H9 (cell line): ENCODE results near the gene CRYGN. TPM values are rescaled to one million over a fixed set of nuclear protein-coding genes. Genes with fewer than 3 reads are reported as not detected.

Experiments used
- DNase-seq: peaks from one replicate; pipeline ENCODE4 v3.0.0-alpha.2; 2017
- H2AFZ ChIP-seq: one replicate; pipeline ENCODE4 v1.6.1; 2013; ENCODE audit warnings: mild to moderate bottlenecking, low read length, control low read depth, moderate library complexity
- H2AK5ac ChIP-seq: 2 replicates; pipeline ENCODE4 v1.6.1; 2013; ENCODE audit warnings: low read length, control low read depth, mixed read lengths; ENCODE audit not compliant: insufficient read length
- H2BK120ac ChIP-seq: one replicate; pipeline ENCODE4 v1.6.1; 2013; ENCODE audit warnings: low read depth, mild to moderate bottlenecking, low read length, control low read depth, inconsistent platforms; ENCODE audit not compliant: poor library complexity, severe bottlenecking
- H2BK12ac ChIP-seq: 2 replicates; pipeline ENCODE4 v1.6.1; 2013; ENCODE audit warnings: low read length, control low read depth, mixed read lengths, low read depth; ENCODE audit not compliant: insufficient read length
- H2BK15ac ChIP-seq: 2 replicates; pipeline ENCODE4 v1.6.1; 2013; ENCODE audit warnings: low read depth, low read length, control low read depth
- H2BK20ac ChIP-seq: one replicate; pipeline ENCODE4 v1.6.1; 2013; ENCODE audit warnings: low read depth, mild to moderate bottlenecking, low read length, control low read depth, inconsistent platforms; ENCODE audit not compliant: poor library complexity, severe bottlenecking
- H2BK5ac ChIP-seq: 2 replicates; pipeline ENCODE4 v1.6.1; 2013; ENCODE audit warnings: low read length, control low read depth, mixed read lengths; ENCODE audit not compliant: insufficient read length
- H3K14ac ChIP-seq: 2 replicates; pipeline ENCODE4 v1.6.1; 2013; ENCODE audit warnings: low read length, control low read depth; ENCODE audit not compliant: insufficient read depth
- H3K18ac ChIP-seq: 2 replicates; pipeline ENCODE4 v1.6.1; 2013; ENCODE audit warnings: low read depth, mild to moderate bottlenecking, mixed read lengths, low read length, control low read depth; ENCODE audit not compliant: insufficient read length
- H3K23ac ChIP-seq: 2 replicates; pipeline ENCODE4 v1.6.1; 2013; ENCODE audit warnings: low read length, control low read depth, mixed read lengths, low read depth; ENCODE audit not compliant: insufficient read length
- H3K23me2 ChIP-seq: 2 replicates; pipeline ENCODE4 v1.6.1; 2013; ENCODE audit warnings: low read depth, mild to moderate bottlenecking, mixed read lengths, low read length, control low read depth; ENCODE audit not compliant: insufficient read length, poor library complexity, severe bottlenecking
- H3K27ac ChIP-seq: 2 replicates; pipeline ENCODE4 v1.5.1; 2013; ENCODE audit warnings: low read length, control low read depth, mixed read lengths, low read depth; ENCODE audit not compliant: insufficient read length
- H3K27me3 ChIP-seq: 2 replicates; pipeline ENCODE4 v1.6.1; 2013; ENCODE audit warnings: low read length, control low read depth, inconsistent platforms; ENCODE audit not compliant: insufficient read depth
- H3K4ac ChIP-seq: 2 replicates; pipeline ENCODE4 v1.6.1; 2013; ENCODE audit warnings: low read depth, mild to moderate bottlenecking, control low read depth, inconsistent platforms, low read length, moderate library complexity
- H3K4me1 ChIP-seq: 2 replicates; pipeline ENCODE4 v1.6.1; 2013; ENCODE audit warnings: low read length, control low read depth, inconsistent platforms; ENCODE audit not compliant: insufficient read depth
- H3K4me2 ChIP-seq: 2 replicates; pipeline ENCODE4 v1.6.1; 2013; ENCODE audit warnings: low read length, control low read depth, mixed read lengths; ENCODE audit not compliant: insufficient read length, insufficient read depth
- H3K56ac ChIP-seq: 2 replicates; pipeline ENCODE4 v1.6.1; 2013; ENCODE audit warnings: low read depth, mild to moderate bottlenecking, mixed read lengths, low read length, control low read depth; ENCODE audit not compliant: insufficient read length
- H3K79me1 ChIP-seq: 2 replicates; pipeline ENCODE4 v1.6.1; 2013; ENCODE audit warnings: low read depth, mild to moderate bottlenecking, moderate library complexity, low read length, control low read depth, inconsistent platforms; ENCODE audit not compliant: insufficient read depth, poor library complexity, severe bottlenecking
- H3K79me2 ChIP-seq: 2 replicates; pipeline ENCODE4 v1.6.1; 2013; ENCODE audit warnings: low read length, control low read depth, inconsistent platforms; ENCODE audit not compliant: insufficient read depth
- H3K9ac ChIP-seq: 2 replicates; pipeline ENCODE4 v1.6.1; 2013; ENCODE audit warnings: low read length, control low read depth, mixed read lengths; ENCODE audit not compliant: insufficient read length; ENCODE audit errors: extremely low read depth
- H3K9me3 ChIP-seq: one replicate; pipeline ENCODE4 v1.6.1; 2013; ENCODE audit warnings: low read depth, low read length, inconsistent platforms; ENCODE audit not compliant: control insufficient read depth
- H3T11ph ChIP-seq: one replicate; pipeline ENCODE4 v1.6.1; 2013; ENCODE audit warnings: mild to moderate bottlenecking, low read length, control low read depth, inconsistent platforms
- H4K20me1 ChIP-seq: one replicate; pipeline ENCODE4 v1.6.1; 2013; ENCODE audit not compliant: control insufficient read depth, insufficient read length, insufficient read depth
- H4K5ac ChIP-seq: 2 replicates; pipeline ENCODE4 v1.6.1; 2013; ENCODE audit warnings: low read depth, mild to moderate bottlenecking, mixed read lengths, low read length, control low read depth; ENCODE audit not compliant: insufficient read length
- H4K8ac ChIP-seq: replicated peaks from 2 replicates; pipeline ENCODE4 v1.6.1; 2013; ENCODE audit warnings: low read length, control low read depth, mixed read lengths, low read depth; ENCODE audit not compliant: insufficient read length
- H4K91ac ChIP-seq: 2 replicates; pipeline ENCODE4 v1.6.1; 2013; ENCODE audit warnings: low read depth, mild to moderate bottlenecking, moderate library complexity, mixed read lengths, low read length, control low read depth; ENCODE audit not compliant: insufficient read length
- H3K27ac Mint-ChIP-seq, 3 experiments: 2 replicates in 2 of 3; 3 replicates in 1 of 3; pipeline ENCODE4 v1.8.0; 2020 to 2021; ENCODE audit warnings: mixed read lengths in 3 of 3, mild to moderate bottlenecking in 1 of 3, moderate library complexity in 1 of 3
- H3K27me3 Mint-ChIP-seq: 2 replicates; pipeline ENCODE4 v1.8.0; 2021; ENCODE audit warnings: low read depth, mild to moderate bottlenecking, moderate library complexity, mixed read lengths
- H3K36me3 Mint-ChIP-seq, 3 experiments: 2 replicates in 2 of 3; 3 replicates in 1 of 3; pipeline ENCODE4 v1.8.0; 2020 to 2021; ENCODE audit warnings: low read depth in 3 of 3, mixed read lengths in 3 of 3; ENCODE audit not compliant: insufficient read depth in 1 of 3
- H3K4me1 Mint-ChIP-seq, 2 experiments: 2 replicates each; pipeline ENCODE4 v1.8.0; 2020; ENCODE audit warnings: mixed read lengths in 2 of 2
- H3K4me3 Mint-ChIP-seq, 2 experiments: 2 replicates in 1 of 2; 3 replicates in 1 of 2; pipeline ENCODE4 v1.8.0; 2020 to 2021; ENCODE audit warnings: mild to moderate bottlenecking in 2 of 2, mixed read lengths in 2 of 2, moderate library complexity in 1 of 2
- H3K9me3 Mint-ChIP-seq, 2 experiments: 2 replicates in 1 of 2; 3 replicates in 1 of 2; pipeline ENCODE4 v1.8.0; 2020; ENCODE audit warnings: mild to moderate bottlenecking in 2 of 2, mixed read lengths in 2 of 2, moderate library complexity in 1 of 2
- CTCF ChIP-seq: fragments of 200-600 bp; sonication (generic); conservative IDR thresholded peaks from 3 replicates; pipeline ENCODE4 v1.8.0; 2021; ENCODE audit warnings: antibody characterized with exemption, mild to moderate bottlenecking
- WGBS: extraction: QIAGEN DNeasy Blood & Tissue Kit; methylation state at CpG from one replicate; pipeline ENCODE4 v1.1.7; 2013; ENCODE audit warnings: missing lambda C conversion rate, low lambda C conversion rate, mixed read lengths; ENCODE audit not compliant: insufficient read length; ENCODE audit errors: extremely low coverage; 5-methylcytosine and 5-hydroxymethylcytosine counted together
- total RNA-seq: library from RNA; stranded (reverse); gene quantifications from 2 replicates; pipeline ENCODE4 v1.2.1, GENCODE V29; 2021

Gene CRYGN
- total RNA-seq, 1 experiment from 2014 or later: 1.8 TPM

GRCh38 chr7:151451626-151452571 lies 12.0 kb upstream of the CRYGN start:
- Histone ChIP-seq H4K5ac (no peak overlapping the region), H2BK120ac (no peak overlapping the region), H4K8ac (no peak overlapping the region), H3K4ac (no peak overlapping the region), H3T11ph (no peak overlapping the region), H2BK20ac (no peak overlapping the region), H2AFZ (no peak overlapping the region), H4K20me1 (no peaks in the 10 kb centered on the region), H3K27me3 (no peaks in the 10 kb centered on the region; the same call in 1 of the 2 replicates), H3K79me1 (no peaks in the 10 kb centered on the region), H4K91ac (no peak overlapping the region), H2BK5ac (no peak overlapping the region), H3K9me3 (no peaks in the 10 kb centered on the region), H3K4me2 (no peak overlapping the region), H3K9ac (no peak overlapping the region), H3K14ac (no peak overlapping the region), H3K27ac (no peak overlapping the region), H2BK15ac (no peak overlapping the region), H3K18ac (no peak overlapping the region), H3K23me2 (peaks cover 8% of the 10 kb centered on the region), H3K56ac (no peak overlapping the region), H3K23ac (no peak overlapping the region), H3K79me2 (no peaks in the 10 kb centered on the region), H3K4me1 (peaks cover 8% of the 10 kb centered on the region; the same call in 1 of the 2 replicates), H2BK12ac (no peak overlapping the region), H2AK5ac (no peak overlapping the region)
- peak; percentile 25 for DNase-seq
- H3K27ac Mint-ChIP-seq: peak overlapping the region in 1 of 3 experiments; percentile 14; a peak in 1 of 7 replicates
- no peak for TF ChIP-seq CTCF
- H3K9me3 Mint-ChIP-seq: peaks cover 0 to under 1% of the 10 kb centered on the region in 2 experiments; a peak in 3 of 5 replicates
- peaks cover 0 to 1% (median 0%) of the 10 kb centered on the region in 3 experiments; a peak in 1 of 7 replicates for H3K36me3 Mint-ChIP-seq
- no CpG with 5 or more reads among the region's 23 CpGs for WGBS
- peaks cover 39 to 43% of the 10 kb centered on the region in 2 experiments for H3K4me1 Mint-ChIP-seq
- no peak overlapping the region; a peak in 1 of 5 replicates for H3K4me3 Mint-ChIP-seq
- peaks cover 18% of the 10 kb centered on the region for H3K27me3 Mint-ChIP-seq
